A673 (cell line): ENCODE data around the gene GBX1. TPM values are rescaled to one million over a fixed set of nuclear protein-coding genes. Genes with fewer than 3 reads are reported as not detected.

Experiments used
- BruUV-seq: library from RNA; stranded (reverse); fragments of 400-500 nt; replicated peaks from 2 replicates; lab custom pipeline; 2021; lab: Mats Ljungman, UMichigan
- CTCF ChIA-PET: fragments of 300-600 bp; sonication (Branson Sonifier 250); formaldehyde crosslinking; loops from one replicate; lab custom pipeline; 2022; ENCODE audit warnings: antibody characterized with exemption; lab: Charles Lee
- POLR2A ChIA-PET: fragments of 300-600 bp; sonication (Branson Sonifier 250); formaldehyde crosslinking; loops from one replicate; lab custom pipeline; 2022; ENCODE audit warnings: antibody characterized with exemption; ENCODE audit not compliant: low non-redundant PET; lab: Charles Lee
- DNase-seq: peaks from one replicate; pipeline ENCODE4 v3.0.0-alpha.2; 2015; ENCODE audit warnings: low spot score
- H3K27ac ChIP-seq: fragments of 200-600 bp; sonication (generic); 2 replicates; pipeline ENCODE4 v1.5.1; 2016; ENCODE audit warnings: mixed run types, low read depth, mild to moderate bottlenecking, mixed read lengths, antibody characterized with exemption, low read length; ENCODE audit not compliant: poor library complexity, severe bottlenecking
- H3K27me3 ChIP-seq: fragments of 200-600 bp; sonication (generic); replicated peaks from 2 replicates; pipeline ENCODE4 v1.6.1; 2017; ENCODE audit warnings: mixed run types, low read depth, mild to moderate bottlenecking, mixed read lengths, antibody characterized with exemption, low read length; ENCODE audit not compliant: insufficient read depth, poor library complexity
- H3K36me3 ChIP-seq: fragments of 200-600 bp; sonication (generic); 2 replicates; pipeline ENCODE4 v1.6.1; 2016; ENCODE audit warnings: mixed run types, mild to moderate bottlenecking, mixed read lengths, antibody characterized with exemption, low read length; ENCODE audit not compliant: insufficient read depth, poor library complexity, severe bottlenecking
- H3K4me1 ChIP-seq: fragments of 200-600 bp; sonication (generic); 2 replicates; pipeline ENCODE4 v1.6.1; 2017; ENCODE audit warnings: mixed run types, mild to moderate bottlenecking, mixed read lengths, antibody characterized with exemption, low read length; ENCODE audit not compliant: insufficient read depth, poor library complexity, severe bottlenecking
- H3K4me3 ChIP-seq: fragments of 200-600 bp; sonication (generic); 2 replicates; pipeline ENCODE4 v1.5.1; 2016; ENCODE audit warnings: low read depth, mixed run types, mild to moderate bottlenecking, mixed read lengths, low read length; ENCODE audit not compliant: poor library complexity, severe bottlenecking
- H3K9me3 ChIP-seq: fragments of 200-600 bp; sonication (generic); 2 replicates; pipeline ENCODE4 v1.6.1; 2016; ENCODE audit warnings: mixed run types, low read depth, mild to moderate bottlenecking, mixed read lengths, antibody characterized with exemption, low read length; ENCODE audit not compliant: poor library complexity, severe bottlenecking
- CTCF ChIP-seq: fragments of 300-800, 200-600 bp; sonication (generic); conservative IDR thresholded peaks from 2 replicates; pipeline ENCODE4 v1.5.1; 2017; ENCODE audit warnings: low read depth, mild to moderate bottlenecking, antibody characterized with exemption, low read length, moderate library complexity, mixed read lengths
- EZH2 ChIP-seq: fragments of 200-600 bp; sonication (generic); IDR thresholded peaks from 2 replicates; pipeline ENCODE4 v1.6.1; 2017; ENCODE audit warnings: borderline replicate concordance, low read depth, mild to moderate bottlenecking, mixed read lengths, antibody characterized with exemption, low read length; ENCODE audit not compliant: poor library complexity, severe bottlenecking
- intact Hi-C: fragments of 100-400 bp; cut with micrococcal nuclease; formaldehyde crosslinking; loops from one replicate; pipeline ENCODE4 v1.10.0; 2022; ENCODE audit not compliant: unreplicated experiment
- total RNA-seq: library from RNA; stranded (reverse); gene quantifications from 2 replicates; pipeline ENCODE4 v1.2.3, GENCODE V29; 2021

The GBX1 gene
- total RNA-seq, 1 experiment from 2014 or later: not detected

- Histone ChIP-seq H3K9me3 (no peaks in the 10 kb centered on the region), H3K27ac (no peak overlapping the region), H3K4me1 (peaks cover 11% of the 10 kb centered on the region), H3K36me3 (peaks cover 37% of the 10 kb centered on the region), H3K4me3 (no peak overlapping the region), H3K27me3 (no peaks in the 10 kb centered on the region)
- BruUV-seq: no TSS peak
- no peak for DNase-seq
- intact Hi-C loops: no loop called here
- POLR2A ChIA-PET: no interaction called here
- TF ChIP-seq CTCF (no peak), EZH2 (no peak)
- CTCF ChIA-PET: no interaction called here
Measured at GRCh38 chr7:151128144-151128543, 39.4 kb downstream of the GBX1 start.

GRCh38 chr7:151126491-151127137 is 40.9 kb downstream of the GBX1 start:
- DNase-seq: no peak
- no TSS peak for BruUV-seq
- H3K27me3 ChIP-seq: no peaks in the 10 kb centered on the region
- H3K4me3 ChIP-seq: no peak overlapping the region
- peaks cover 39% of the 10 kb centered on the region for H3K36me3 ChIP-seq
- no peaks in the 10 kb centered on the region for H3K9me3 ChIP-seq
- H3K4me1 ChIP-seq: peaks cover 11% of the 10 kb centered on the region
- POLR2A ChIA-PET: no interaction called here
- CTCF ChIA-PET: no interaction called here
- TF ChIP-seq EZH2 (no peak), CTCF (no peak)
- intact Hi-C loops: no loop called here
- no peak overlapping the region for H3K27ac ChIP-seq

GRCh38 chr7:151125846-151126481 is 41.5 kb downstream of the GBX1 start:
- POLR2A ChIA-PET: interaction anchor here (0.6 kb wide), 2 partner anchors 25 to 74 kb away, joined by 4 to 6 read pairs; no protein-coding TSS in a partner anchor
- TF ChIP-seq CTCF (no peak), EZH2 (no peak)
- Histone ChIP-seq H3K4me3 (peak overlapping the region; percentile 44), H3K9me3 (no peaks in the 10 kb centered on the region), H3K27ac (peak overlapping the region; percentile 37), H3K27me3 (no peaks in the 10 kb centered on the region), H3K4me1 (peaks cover 11% of the 10 kb centered on the region), H3K36me3 (peaks cover 38% of the 10 kb centered on the region)
- BruUV-seq: no TSS peak
- intact Hi-C loops: loop anchor here (2.0 kb wide), 1 partner anchor 177 kb away; no protein-coding TSS in a partner anchor
- DNase-seq: no peak
- CTCF ChIA-PET: interaction anchor here (0.6 to 0.9 kb wide), 4 partner anchors 31 to 121 kb away, joined by 3 to 4 read pairs (median 3); no protein-coding TSS in a partner anchor
